NCI-H128 (cell line): ENCODE data around the gene CRB2.
"Not testable (repeated sequence)": the region's sequence is repeated elsewhere in the genome, so short reads cannot be mapped to it uniquely, and the experiment has no call there.

ENCODE experiments used
- DNase-seq: peaks from one replicate; lab custom pipeline; 2025; ENCODE audit not compliant: unreplicated experiment; lab: John Stamatoyannopoulos, UW

CRB2 gene

GRCh38 chr9:123378956-123379660 is 23.1 kb downstream of the CRB2 start:
- DNase-seq, result no peak

DNA sequence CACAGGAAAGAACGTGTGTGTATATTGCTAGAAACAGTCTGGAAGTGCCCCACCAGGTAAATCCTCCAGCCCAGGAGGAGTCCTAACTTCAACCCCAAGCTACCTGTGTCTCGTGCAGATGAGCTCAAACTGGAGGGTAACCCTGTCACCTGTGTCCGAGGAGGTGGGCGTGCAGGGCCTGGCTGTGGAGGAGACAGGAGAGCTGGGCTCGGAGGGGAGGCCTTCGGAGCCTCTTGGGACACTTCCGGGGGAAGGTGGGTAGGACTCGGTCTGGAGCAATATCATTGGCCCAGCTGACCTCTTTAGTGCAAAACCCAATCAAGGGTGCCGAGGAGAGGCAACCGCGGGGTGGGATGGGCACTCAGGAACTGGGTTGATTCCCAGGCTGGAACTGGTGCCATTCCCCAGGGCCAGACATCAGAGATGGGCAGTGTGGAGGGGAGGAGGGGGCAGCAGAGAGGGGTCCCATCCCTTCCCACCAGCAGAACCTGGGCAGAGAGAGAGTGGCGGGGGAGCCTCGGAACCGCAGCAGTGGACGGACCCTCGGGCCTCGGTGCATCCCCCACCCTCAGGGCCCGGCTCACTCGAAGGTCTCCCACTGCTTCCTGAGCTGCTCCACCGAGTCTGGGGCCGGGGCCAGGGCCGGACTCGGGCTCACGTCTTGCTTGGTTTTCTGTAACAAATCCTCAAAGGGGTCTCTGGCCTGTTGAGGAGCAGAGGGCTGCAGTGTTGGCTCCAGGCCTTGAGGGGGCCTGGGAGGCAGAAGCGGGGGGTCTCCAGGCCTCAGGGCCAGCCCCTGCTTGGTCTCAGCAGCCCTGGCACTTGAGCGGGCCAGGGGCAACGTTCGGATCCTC is 25.1 kb downstream of the CRB2 start:
- no peak for DNase-seq

- DNase-seq, result no peak
Observed at GRCh38 chr9:123382653-123383511, 26.9 kb downstream of the CRB2 start.

DNA sequence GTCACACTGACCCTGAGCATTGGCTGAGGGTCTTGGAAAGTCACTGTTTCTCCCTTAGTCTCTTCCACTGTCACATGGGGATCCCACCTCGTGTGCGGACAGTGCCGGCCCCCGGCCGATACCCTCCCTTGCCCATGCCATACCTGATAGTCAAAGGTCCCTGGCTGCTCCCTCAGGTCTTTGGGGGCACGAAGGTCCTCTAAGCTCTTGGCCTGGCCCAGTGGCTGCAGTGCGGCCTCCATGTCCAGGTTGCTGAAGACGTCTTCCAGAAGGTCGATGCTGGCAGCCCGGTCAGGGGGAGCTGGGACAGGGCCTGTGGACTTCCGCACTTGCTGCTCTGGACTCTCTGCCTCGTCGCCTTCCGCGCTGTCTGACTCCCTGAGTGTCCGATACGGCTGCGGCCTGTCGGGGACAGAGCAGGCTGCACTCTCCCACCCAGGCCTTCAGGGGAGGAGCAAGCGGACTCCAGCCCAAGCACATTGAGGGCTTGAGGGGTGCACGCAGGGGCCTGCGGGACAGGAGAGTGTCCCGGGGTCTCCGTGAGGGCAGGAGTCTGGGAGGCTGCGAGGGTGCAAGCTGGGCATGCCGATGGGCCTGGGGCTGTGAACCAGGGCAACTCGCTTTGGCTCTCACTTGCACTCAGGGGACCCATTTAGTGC is 27.6 kb downstream of the CRB2 start:
- DNase-seq, result no peak

DNA sequence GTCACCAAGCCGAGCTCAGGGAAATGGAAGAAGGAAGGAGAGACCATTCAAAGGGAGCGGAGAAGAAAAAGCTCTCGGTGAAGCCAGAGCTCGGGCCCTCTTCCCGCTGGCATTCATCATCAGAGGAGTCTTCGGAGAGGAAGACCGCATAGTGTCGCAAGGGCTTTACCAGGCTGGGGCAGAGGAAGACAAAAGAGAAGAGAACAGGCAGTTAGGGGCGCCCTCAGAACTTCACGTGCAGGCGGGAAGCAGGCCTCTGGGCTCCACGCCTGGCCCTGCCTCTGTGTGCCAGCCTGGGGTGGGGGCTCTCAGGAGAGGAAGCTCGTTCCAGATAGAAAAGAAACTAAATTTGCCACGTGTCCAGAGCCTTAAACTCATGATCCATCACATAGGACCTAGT is 31.7 kb downstream of the CRB2 start:
- no peak for DNase-seq

DNA sequence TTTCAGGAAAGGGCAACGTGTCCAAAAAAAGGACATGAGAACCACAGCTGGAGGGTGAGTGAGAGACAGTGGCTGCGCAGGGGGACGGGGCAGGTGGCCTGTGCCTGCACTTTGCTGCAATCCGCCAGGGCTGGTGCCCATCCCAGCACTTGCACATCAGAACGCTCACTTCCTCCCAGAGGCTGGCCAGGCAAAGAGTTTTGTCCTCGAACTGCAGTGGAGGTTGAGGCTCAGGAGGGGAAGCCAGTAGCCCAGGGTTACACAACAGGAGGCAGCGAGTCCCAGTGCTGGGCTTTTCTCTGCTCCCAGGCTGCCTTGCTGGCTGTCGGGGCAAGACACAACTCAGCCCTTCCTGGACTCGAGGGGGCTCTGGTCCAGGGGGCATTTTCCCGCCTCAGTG is 33.1 kb downstream of the CRB2 start:
- no peak for DNase-seq

GRCh38 chr9:123389698-123390097 is 33.7 kb downstream of the CRB2 start:
- no peak for DNase-seq

GRCh38 chr9:123390337-123391135 is 34.5 kb downstream of the CRB2 start:
- DNase-seq, result no peak

- DNase-seq, result no peak
Observed at GRCh38 chr9:123391233-123391632, 35.2 kb downstream of the CRB2 start.

DNA sequence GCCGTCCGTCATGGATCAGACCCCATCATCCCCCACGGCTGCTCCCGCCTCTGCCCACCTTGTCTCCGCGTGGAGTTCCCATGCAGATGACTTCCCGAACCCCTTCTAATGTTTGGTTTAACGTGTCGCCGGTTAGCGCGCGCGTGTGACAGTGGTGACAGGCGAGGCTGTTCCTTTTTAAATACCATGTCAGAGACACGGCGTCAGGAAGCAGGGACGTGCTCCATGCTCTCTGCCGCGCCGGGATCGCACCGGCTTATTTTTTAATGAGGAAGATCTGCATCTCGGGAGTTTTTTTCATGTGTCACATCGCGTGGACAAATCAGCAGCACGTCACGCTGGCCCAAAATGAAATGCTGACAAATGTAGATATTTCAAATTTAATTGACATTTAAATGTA is 35.9 kb downstream of the CRB2 start:
- DNase-seq, result no peak

- DNase-seq, result no peak
Observed at GRCh38 chr9:123392802-123393201, 36.8 kb downstream of the CRB2 start.

GRCh38 chr9:123394291-123395235 is 38.6 kb downstream of the CRB2 start:
- DNase-seq, result no peak

- DNase-seq, result peak; percentile 27
Observed at GRCh38 chr9:123395276-123395688, 39.3 kb downstream of the CRB2 start.

DNA sequence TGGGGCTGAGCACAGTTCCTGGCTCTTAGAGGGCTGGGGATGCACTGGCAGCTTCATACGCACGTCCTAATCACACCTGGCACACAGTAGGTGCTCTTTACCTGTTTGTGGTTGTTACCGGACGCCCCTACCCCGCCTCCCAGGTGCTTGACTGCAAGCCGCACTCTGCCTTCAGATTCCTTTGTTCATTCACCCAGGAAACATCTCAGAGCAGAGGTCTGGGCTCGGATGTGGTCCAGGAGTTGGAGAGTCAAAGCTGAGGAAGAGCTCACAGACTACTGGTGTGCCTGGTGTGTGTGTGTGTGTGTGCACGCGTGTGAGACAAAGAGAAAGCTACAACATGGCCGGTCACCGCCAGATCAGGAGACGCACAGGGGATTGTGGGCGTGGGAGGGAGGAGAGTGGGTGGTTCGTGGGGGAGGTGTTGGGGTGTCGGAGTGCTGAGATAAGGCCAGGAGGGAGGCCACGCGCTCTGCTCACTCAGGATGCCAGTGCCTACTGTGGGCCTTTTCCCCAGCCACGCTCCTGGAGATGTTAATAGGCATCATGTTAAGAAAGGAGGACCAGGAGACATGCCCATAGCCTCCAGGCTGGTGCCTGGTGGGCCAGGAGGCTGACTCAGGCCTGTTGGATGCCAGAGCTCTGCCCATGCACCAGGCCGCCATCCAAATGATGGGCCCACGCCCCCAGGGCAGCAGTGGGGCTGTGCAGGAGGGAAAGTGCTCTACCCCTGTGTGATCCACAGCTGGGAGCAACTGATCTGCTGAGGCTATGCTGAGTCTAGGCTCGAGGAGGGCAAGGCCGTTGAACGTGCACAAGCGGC is 39.9 kb downstream of the CRB2 start:
- DNase-seq, result no peak

- no peak for DNase-seq
Observed at GRCh38 chr9:123397975-123398374, 42.0 kb downstream of the CRB2 start.

- DNase-seq, result not testable (repeated sequence)
Observed at GRCh38 chr9:123398938-123399337, 42.9 kb downstream of the CRB2 start.

- no peak for DNase-seq
Observed at GRCh38 chr9:123399803-123400378, 43.9 kb downstream of the CRB2 start.
